HepG2 (cell line): Measurements from ENCODE around the gene SV2B. TPM values are rescaled to one million over a fixed set of nuclear protein-coding genes. Genes with fewer than 3 reads are reported as not detected.

Experiments used
- ATAC-seq: fragments of 200-7000 bp; cut with Tn5 transposase; 3 replicates; pipeline ENCODE4 v1.9.1; 2020; ENCODE audit warnings: mild to moderate bottlenecking, moderate library complexity
- BruUV-seq: library from RNA; stranded (reverse); fragments of 400-500 nt; replicated peaks from 2 replicates; lab custom pipeline; 2021; lab: Mats Ljungman, UMichigan
- CTCF ChIA-PET: fragments of 300-600 bp; formaldehyde crosslinking; extraction: SDS; loops from one replicate; lab custom pipeline; 2021; ENCODE audit warnings: low total read pairs, inconsistent platforms, low intra/inter-chr PET ratio; lab: Yijun Ruan, JAX
- POLR2A ChIA-PET: fragments of 350-600 bp; sonication (Branson Sonifier 250); formaldehyde crosslinking; loops from one replicate; lab custom pipeline; 2020; ENCODE audit warnings: antibody characterized with exemption, inconsistent platforms; lab: Yijun Ruan, JAX
- DNase-seq: peaks from one replicate; pipeline ENCODE4 v3.0.0-alpha.2; 2015; ENCODE audit warnings: low spot score
- FAIRE-seq: peaks from 3 replicates; lab custom pipeline; 2011; peaks lifted over from hg19 to GRCh38; lab: Jason Lieb, UNC
- H2AFZ ChIP-seq: one replicate; pipeline ENCODE4 v1.6.1; 2011; ENCODE audit warnings: low read length, inconsistent platforms
- H3K27ac ChIP-seq: fragments of 300-600 bp; 3 replicates; pipeline ENCODE4 v1.8.0; 2011; ENCODE audit warnings: mixed run types, mild to moderate bottlenecking, mixed read lengths, low read length, inconsistent platforms; ENCODE audit not compliant: insufficient read depth; ENCODE audit errors: extremely low read length
- H3K27me3 ChIP-seq, 2 experiments: fragments of 200-600 bp in 1 of 2; 2 replicates in 1 of 2; 3 replicates in 1 of 2; pipeline versions ENCODE4 v1.6.0 to v1.8.0; 2011; ENCODE audit warnings: low read length in 2 of 2, mild to moderate bottlenecking in 2 of 2, moderate library complexity in 2 of 2, inconsistent platforms in 1 of 2; ENCODE audit not compliant: insufficient read depth in 2 of 2, control insufficient read depth in 1 of 2
- H3K36me3 ChIP-seq, 2 experiments: fragments of 200-600 bp in 1 of 2; replicated peaks in 1 of 2; 2 replicates in 1 of 2; 3 replicates in 1 of 2; pipeline versions ENCODE4 v1.5.1 to v1.8.0; 2011; ENCODE audit warnings: low read length in 2 of 2, inconsistent platforms in 1 of 2; ENCODE audit not compliant: insufficient read depth in 2 of 2, control insufficient read depth in 1 of 2
- H3K4me1 ChIP-seq: 2 replicates; pipeline ENCODE4 v1.5.1; 2012; ENCODE audit warnings: low read length, inconsistent platforms; ENCODE audit not compliant: insufficient read depth
- H3K4me2 ChIP-seq: 2 replicates; pipeline ENCODE4 v1.6.0; 2011; ENCODE audit warnings: low read depth, low read length, inconsistent platforms
- H3K4me3 ChIP-seq, 3 experiments: fragments of 200-600 bp in 1 of 3; sonication (generic), shearing (Covaris generic) in 1 of 3; replicated peaks in 1 of 3; 2 replicates each; pipeline ENCODE4 v1.5.1; 2011 to 2016; ENCODE audit warnings: low read length in 3 of 3, inconsistent platforms in 2 of 3, low read depth in 2 of 3, mild to moderate bottlenecking in 2 of 3, control low read depth in 1 of 3, mixed read lengths in 1 of 3; ENCODE audit not compliant: insufficient read depth in 1 of 3
- H3K79me2 ChIP-seq: one replicate; pipeline ENCODE4 v1.6.1; 2011; ENCODE audit warnings: low read length, inconsistent platforms; ENCODE audit not compliant: insufficient read depth
- H3K9ac ChIP-seq: 2 replicates; pipeline ENCODE4 v1.6.0; 2011; ENCODE audit warnings: mild to moderate bottlenecking, low read depth, low read length, inconsistent platforms; ENCODE audit not compliant: insufficient read depth
- H3K9me3 ChIP-seq: 2 replicates; pipeline ENCODE4 v1.5.1; 2012; ENCODE audit warnings: mild to moderate bottlenecking, low read length
- H4K20me1 ChIP-seq: 2 replicates; pipeline ENCODE4 v1.6.0; 2011; ENCODE audit warnings: inconsistent platforms, mild to moderate bottlenecking, low read length, moderate library complexity; ENCODE audit not compliant: insufficient read depth
- FOXJ3 ChIP-seq: sonication (generic); formaldehyde crosslinking; IDR thresholded peaks from 2 replicates; pipeline ENCODE4 v1.4.0; 2020; ENCODE audit warnings: missing genetic modification reagents, mild to moderate bottlenecking, borderline replicate concordance
- HIVEP1 ChIP-seq: sonication (generic); formaldehyde crosslinking; IDR thresholded peaks from 2 replicates; pipeline ENCODE4 v1.4.0; 2020; ENCODE audit warnings: mild to moderate bottlenecking, missing genetic modification reagents
- HNRNPK ChIP-seq: fragments of 200-400 bp; formaldehyde crosslinking; IDR thresholded peaks from 2 replicates; pipeline ENCODE4 v1.6.1; 2018; ENCODE audit warnings: low read length, low read depth, moderate library complexity, mild to moderate bottlenecking; ENCODE audit not compliant: poor library complexity, severe bottlenecking
- HOMEZ ChIP-seq: IDR thresholded peaks from 2 replicates; pipeline ENCODE4 v1.6.1; 2016; ENCODE audit warnings: low read depth
- MED8 ChIP-seq: sonication (generic); formaldehyde crosslinking; IDR thresholded peaks from 2 replicates; pipeline ENCODE4 v1.8.1; 2023; ENCODE audit warnings: mild to moderate bottlenecking, missing genetic modification reagents; ENCODE audit not compliant: insufficient replicate concordance
- ZNF451 ChIP-seq: sonication (generic); formaldehyde crosslinking; IDR thresholded peaks from 2 replicates; pipeline ENCODE4 v1.5.0; 2020; ENCODE audit warnings: mild to moderate bottlenecking, missing genetic modification reagents
- ZNF766 ChIP-seq: sonication (generic); formaldehyde crosslinking; IDR thresholded peaks from 2 replicates; pipeline ENCODE4 v1.5.0; 2020; ENCODE audit warnings: missing genetic modification reagents, borderline replicate concordance
- WGBS: methylation state at CpG from one replicate; pipeline ENCODE4 v1.1.6; 2017; ENCODE audit warnings: low lambda C conversion rate; 5-methylcytosine and 5-hydroxymethylcytosine counted together
- in situ Hi-C: cut with HindIII; loops from 2 replicates; pipeline ENCODE4 v1.10.0; 2017; ENCODE audit warnings: low pct_unique_long_range_greater_than_20kb; ENCODE audit not compliant: extremely low pct_ligation_motif_present
- intact Hi-C: fragments of 100-400 bp; cut with micrococcal nuclease; formaldehyde crosslinking; loops from one replicate; pipeline ENCODE4 v1.10.0; 2022; ENCODE audit not compliant: unreplicated experiment
- polyA plus RNA-seq, 8 experiments: library from polyadenylated mRNA; depleted of rRNA in 3 of 8; stranded (reverse) in 7 of 8; unstranded in 1 of 8; fragments of >200 nt; fragmentation: Illumina TruSeq in 4 of 8; extraction: Trizol in 4 of 8; gene quantifications; 2 replicates each; pipeline versions ENCODE4 v1.2.1 to v1.2.3, GENCODE V29; 2011 to 2016; ENCODE audit warnings: low read depth in 4 of 8, missing spikeins in 1 of 8, mixed read lengths in 1 of 8; ENCODE audit not compliant: insufficient read depth in 1 of 8
- total RNA-seq, 5 experiments: library from RNA; depleted of rRNA; stranded (reverse); fragments of >200 nt; fragmentation: Illumina TruSeq; extraction: Trizol; gene quantifications; 2 replicates each; pipeline ENCODE4 v1.2.3, GENCODE V29; 2016; ENCODE audit warnings: low read depth in 1 of 5
- TF ChIP-seq, protein P1 (sequence below): sonication (generic); formaldehyde crosslinking; IDR thresholded peaks from 2 replicates; pipeline ENCODE4 v1.9.0; 2022; ENCODE audit warnings: missing genetic modification reagents, mild to moderate bottlenecking, borderline replicate concordance
- TF ChIP-seq, protein P2 (sequence below): sonication (generic); formaldehyde crosslinking; IDR thresholded peaks from 2 replicates; pipeline ENCODE4 v1.4.0; 2020; ENCODE audit warnings: missing genetic modification reagents

SV2B gene
- total and polyA plus RNA-seq, 2 of the 13 experiments (the other 11 are each of a cell fraction or from before 2014, with no cell fraction given): not detected

GRCh38 chr15:91109885-91110284, 9.8 kb downstream of the SV2B start:
- no peak overlapping the region for H3K4me3 ChIP-seq
- peaks cover 3 to 6% of the 10 kb centered on the region in 2 experiments; a peak in 2 of 5 replicates for H3K27me3 ChIP-seq
- ATAC-seq (no peak), FAIRE-seq (no peak), DNase-seq (no peak)
- POLR2A ChIA-PET: no interaction called here
- H3K36me3 ChIP-seq: no peaks in the 10 kb centered on the region
- no peaks in the 10 kb centered on the region for H4K20me1 ChIP-seq
- BruUV-seq: no TSS peak
- no peak overlapping the region for H2AFZ ChIP-seq
- in situ Hi-C loops: no loop called here
- 22% methylated on average over 6 of the region's 6 CpGs for WGBS
- no peaks in the 10 kb centered on the region for H3K4me1 ChIP-seq
- intact Hi-C loops: no loop called here
- no peaks in the 10 kb centered on the region for H3K79me2 ChIP-seq
- TF ChIP-seq, protein P1, sequence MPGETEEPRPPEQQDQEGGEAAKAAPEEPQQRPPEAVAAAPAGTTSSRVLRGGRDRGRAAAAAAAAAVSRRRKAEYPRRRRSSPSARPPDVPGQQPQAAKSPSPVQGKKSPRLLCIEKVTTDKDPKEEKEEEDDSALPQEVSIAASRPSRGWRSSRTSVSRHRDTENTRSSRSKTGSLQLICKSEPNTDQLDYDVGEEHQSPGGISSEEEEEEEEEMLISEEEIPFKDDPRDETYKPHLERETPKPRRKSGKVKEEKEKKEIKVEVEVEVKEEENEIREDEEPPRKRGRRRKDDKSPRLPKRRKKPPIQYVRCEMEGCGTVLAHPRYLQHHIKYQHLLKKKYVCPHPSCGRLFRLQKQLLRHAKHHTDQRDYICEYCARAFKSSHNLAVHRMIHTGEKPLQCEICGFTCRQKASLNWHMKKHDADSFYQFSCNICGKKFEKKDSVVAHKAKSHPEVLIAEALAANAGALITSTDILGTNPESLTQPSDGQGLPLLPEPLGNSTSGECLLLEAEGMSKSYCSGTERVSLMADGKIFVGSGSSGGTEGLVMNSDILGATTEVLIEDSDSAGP (CRISPR knock-in tag): no peak
- TF ChIP-seq, protein P2, sequence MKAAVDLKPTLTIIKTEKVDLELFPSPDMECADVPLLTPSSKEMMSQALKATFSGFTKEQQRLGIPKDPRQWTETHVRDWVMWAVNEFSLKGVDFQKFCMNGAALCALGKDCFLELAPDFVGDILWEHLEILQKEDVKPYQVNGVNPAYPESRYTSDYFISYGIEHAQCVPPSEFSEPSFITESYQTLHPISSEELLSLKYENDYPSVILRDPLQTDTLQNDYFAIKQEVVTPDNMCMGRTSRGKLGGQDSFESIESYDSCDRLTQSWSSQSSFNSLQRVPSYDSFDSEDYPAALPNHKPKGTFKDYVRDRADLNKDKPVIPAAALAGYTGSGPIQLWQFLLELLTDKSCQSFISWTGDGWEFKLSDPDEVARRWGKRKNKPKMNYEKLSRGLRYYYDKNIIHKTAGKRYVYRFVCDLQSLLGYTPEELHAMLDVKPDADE (CRISPR knock-in tag): no peak
- no peak for TF ChIP-seq HOMEZ
- no peak for TF ChIP-seq FOXJ3 (CRISPR knock-in tag)
- no peak for TF ChIP-seq ZNF766 (CRISPR knock-in tag)
- TF ChIP-seq HNRNPK: no peak
- no peak for TF ChIP-seq MED8 (CRISPR knock-in tag)
- no peak for TF ChIP-seq ZNF451 (CRISPR knock-in tag)
- no peak for TF ChIP-seq HIVEP1 (CRISPR knock-in tag)
- H3K9me3 ChIP-seq: no peaks in the 10 kb centered on the region
- H3K9ac ChIP-seq: no peak overlapping the region
- CTCF ChIA-PET: no interaction called here
- H3K27ac ChIP-seq: no peak overlapping the region
- H3K4me2 ChIP-seq: no peak overlapping the region
